GM18951 (cell line): ENCODE measurements around the gene SRRD.

ENCODE experiments used
- POLR2A ChIP-seq: IDR thresholded peaks from 4 replicates; pipeline ENCODE4 v1.6.1; 2011; ENCODE audit warnings: mild to moderate bottlenecking; ENCODE audit not compliant: insufficient read length, insufficient read depth; ENCODE audit errors: extremely low read depth
- in situ Hi-C: fragments of 300-500 bp; cut with MboI; formaldehyde crosslinking; loops from one replicate; pipeline ENCODE4 v1.12.0; 2022; ENCODE audit warnings: low sequenced_read_pairs, mixed read lengths, inconsistent platforms; ENCODE audit not compliant: unreplicated experiment

The SRRD gene

DNA sequence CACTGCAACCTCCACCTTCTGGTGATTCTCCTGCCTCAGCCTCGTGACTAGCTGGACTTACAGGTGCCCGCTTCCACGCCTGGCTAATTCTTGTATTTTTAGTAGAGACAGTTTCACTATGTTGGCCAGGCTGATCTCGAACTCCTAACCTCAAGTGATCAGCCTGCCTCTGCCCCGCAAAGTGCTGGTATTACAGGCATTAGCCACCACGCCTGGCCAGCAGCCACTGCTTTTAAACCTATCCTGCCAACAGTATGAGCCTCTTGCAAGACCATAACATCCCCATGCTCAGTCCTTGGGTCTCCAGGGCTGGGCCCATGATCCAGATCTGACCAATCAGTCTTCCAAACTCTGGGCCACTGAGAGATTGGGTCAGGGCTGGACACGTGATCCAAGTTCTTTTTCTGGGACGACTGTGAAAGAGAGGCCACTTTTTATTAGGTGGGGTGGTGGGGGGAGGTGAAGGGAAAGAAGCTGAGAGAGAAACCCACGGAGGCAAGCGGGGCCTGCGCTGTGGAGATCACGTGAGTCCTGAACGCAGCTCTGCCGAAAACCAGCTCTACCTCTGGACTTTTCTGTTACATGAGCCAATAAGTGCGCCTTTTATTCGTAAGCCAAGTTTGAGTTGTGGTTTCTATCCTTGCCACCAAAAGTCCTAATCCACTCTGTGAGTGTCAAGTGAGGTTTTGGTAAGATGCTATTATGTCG is 36.7 kb upstream of the SRRD start:
- in situ Hi-C loops = no loop called here
- no peak for TF ChIP-seq POLR2A

DNA sequence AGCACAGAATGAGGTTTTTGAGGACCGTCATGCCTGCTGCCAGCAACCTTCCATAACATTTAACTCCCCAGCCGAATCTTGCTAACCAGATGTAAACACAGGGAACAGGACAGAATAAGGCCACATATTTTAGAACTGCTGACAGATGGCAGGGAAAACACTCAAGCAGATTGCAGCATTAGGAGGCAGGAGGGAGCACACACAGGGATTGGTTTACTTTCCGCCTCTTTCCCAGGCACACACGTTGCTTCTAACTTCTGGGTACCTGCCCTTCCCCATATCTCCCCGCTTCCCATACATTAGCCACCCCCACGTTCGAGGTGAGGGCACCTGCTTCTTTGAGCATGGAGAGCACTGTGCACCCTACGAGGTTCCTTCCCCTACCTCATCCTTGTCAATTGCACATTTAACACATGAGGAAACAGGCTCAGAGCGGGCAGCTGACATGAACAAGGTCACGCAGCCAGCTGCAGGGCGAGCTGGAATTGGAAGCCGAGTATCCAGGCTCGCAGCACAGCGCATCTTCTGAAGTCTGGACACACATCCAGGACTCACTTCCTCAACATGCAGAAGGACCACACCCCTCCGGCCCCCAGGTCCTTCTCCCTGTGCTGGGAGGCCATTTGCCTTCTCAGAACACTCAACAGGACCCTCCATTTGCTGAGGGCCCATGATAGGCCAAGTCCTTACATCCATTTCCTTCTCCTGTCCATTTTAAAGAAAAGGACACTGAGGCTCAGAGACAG is 35.9 kb upstream of the SRRD start:
- no peak for TF ChIP-seq POLR2A
- in situ Hi-C loops = no loop called here

DNA sequence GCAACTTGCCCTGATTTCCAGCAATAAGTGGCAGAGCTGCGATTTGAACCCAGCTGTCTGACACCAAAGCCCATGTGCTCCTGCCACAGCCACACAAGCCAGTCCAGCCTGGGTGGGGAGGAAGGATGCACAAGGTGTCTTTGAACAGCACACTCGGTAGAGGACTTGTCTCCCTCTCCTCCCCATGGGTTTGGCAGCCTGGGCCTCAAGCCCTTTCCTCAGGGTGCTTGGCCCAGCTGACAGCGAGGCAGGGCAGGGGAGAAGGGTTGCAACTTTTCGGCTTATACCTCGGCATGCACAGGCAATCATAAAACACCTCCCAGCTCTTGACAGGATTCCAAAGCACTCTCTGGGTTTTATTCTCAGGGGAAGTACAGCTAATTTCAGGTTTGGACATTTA is 35.3 kb upstream of the SRRD start:
- TF ChIP-seq POLR2A = no peak

DNA sequence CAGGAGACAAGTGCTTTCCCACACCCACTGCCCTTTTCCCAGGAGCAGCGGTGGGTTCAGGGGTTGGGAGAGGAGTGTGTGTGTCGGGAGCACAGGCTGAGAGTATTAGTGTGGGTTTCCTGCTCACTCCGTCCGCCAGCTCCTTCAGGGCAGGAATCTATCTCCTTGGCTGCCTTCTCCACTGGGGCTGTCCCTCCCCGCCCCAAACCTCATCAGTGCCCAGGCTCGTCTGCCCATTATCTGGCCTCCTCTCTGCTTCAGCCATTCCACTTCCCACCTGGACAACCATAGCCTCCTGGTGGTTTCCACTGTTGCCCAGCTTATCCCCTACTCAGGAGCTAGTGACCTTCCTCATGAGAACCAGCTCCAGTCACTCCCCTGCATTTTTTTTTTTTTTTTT is 34.7 kb upstream of the SRRD start:
- no peak for TF ChIP-seq POLR2A
- in situ Hi-C loops = no loop called here

More for the DNA sequence above, 35.3 kb upstream of the SRRD start:
- in situ Hi-C loops = no loop called here

DNA sequence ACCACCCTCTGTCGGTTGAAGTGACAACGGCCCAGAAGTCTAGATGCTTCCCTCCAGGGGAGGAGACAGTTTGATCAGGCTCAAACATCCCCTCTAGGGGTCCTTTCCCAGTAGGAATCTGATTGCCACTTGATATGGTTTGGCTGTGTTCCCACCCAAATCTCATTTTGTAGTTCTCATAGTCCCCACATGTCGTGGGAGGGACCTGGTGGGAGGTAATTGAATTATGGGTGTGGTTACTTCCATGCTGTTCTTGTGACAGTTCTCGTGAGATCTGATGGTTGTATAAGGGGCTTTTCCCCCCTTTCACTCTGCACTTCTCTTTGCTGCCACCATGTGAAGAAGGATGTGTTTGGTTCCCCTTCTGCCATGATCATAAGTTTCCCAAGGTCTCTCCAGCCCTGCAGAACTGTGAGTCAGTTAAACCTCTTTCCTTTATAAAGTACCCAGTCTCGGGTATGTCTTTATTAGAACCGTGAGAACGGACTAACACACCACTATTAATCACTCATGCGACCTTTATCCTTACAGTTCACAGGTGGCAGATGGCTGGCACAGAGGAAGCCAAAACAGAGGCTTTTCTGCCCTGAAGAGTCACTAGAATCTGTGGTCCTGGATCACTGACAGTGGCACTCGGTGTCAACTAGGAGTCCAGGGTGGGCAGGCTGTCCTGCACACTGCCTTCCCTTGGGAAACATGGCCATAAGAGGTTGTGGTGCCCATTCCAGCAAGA is 33.1 kb upstream of the SRRD start:
- no peak for TF ChIP-seq POLR2A
- in situ Hi-C loops = loop anchor here (25.0 kb wide), 1 partner anchor 88 kb away; no protein-coding TSS in a partner anchor

DNA sequence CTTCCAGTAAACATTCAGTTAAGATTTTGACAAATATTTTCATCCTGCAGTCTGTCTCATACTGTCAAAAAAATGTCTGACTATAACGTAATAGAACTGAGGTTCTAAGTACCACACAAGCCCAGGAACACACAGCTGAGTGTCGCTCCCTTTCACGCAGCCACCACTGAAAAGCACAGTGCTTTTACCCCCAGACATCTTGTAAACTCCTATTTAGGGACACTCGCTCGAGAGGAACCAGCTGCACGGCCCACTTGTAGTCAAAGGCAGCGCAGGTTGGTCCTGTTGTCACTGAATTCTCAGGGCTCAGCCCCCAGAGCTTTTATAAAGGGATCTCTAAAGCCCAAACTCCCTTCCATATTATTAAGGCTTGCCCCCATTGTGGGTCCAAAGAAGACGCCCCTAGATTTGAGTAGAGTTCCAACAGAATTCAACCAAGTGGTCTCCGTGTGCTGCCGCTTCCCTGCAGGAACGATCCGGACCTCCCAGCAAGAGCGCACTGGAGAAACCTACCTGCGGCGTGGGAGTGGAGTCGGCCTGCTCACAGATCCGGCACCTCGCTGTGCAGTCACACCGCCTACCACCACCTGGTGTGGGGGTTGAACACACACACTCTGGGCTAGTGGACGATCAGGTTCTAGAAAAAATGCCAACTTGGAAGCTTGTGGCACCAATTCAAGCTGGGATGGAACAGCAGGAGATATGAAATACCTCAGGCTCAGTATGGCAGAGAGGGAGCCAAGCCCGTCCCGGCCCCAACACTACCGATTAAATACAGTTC is 31.3 kb upstream of the SRRD start:
- in situ Hi-C loops = loop anchor here (25.0 kb wide), 1 partner anchor 90 kb away; no protein-coding TSS in a partner anchor
- no peak for TF ChIP-seq POLR2A

DNA sequence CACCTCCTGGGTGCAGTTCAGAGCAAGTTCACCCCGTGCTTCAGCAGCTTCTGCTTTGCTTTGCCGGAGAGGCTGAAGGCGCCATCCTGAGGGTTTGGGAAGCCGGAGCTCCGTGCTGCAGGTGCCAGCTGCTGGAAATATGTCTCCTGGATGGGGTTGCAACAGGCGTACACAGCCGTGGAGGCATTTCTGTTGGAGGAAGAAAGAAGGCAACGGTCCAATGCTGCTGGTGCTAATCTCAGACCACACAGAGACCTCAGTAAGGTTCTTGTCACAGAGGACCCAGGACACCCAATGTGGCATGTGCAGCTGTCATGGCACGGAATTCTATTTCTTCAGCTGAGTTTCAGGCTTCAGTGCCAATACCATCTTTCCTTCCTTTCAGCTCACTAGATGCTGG is 30.5 kb upstream of the SRRD start:
- no peak for TF ChIP-seq POLR2A
- in situ Hi-C loops = loop anchor here (25.0 kb wide), 1 partner anchor 91 kb away; no protein-coding TSS in a partner anchor

DNA sequence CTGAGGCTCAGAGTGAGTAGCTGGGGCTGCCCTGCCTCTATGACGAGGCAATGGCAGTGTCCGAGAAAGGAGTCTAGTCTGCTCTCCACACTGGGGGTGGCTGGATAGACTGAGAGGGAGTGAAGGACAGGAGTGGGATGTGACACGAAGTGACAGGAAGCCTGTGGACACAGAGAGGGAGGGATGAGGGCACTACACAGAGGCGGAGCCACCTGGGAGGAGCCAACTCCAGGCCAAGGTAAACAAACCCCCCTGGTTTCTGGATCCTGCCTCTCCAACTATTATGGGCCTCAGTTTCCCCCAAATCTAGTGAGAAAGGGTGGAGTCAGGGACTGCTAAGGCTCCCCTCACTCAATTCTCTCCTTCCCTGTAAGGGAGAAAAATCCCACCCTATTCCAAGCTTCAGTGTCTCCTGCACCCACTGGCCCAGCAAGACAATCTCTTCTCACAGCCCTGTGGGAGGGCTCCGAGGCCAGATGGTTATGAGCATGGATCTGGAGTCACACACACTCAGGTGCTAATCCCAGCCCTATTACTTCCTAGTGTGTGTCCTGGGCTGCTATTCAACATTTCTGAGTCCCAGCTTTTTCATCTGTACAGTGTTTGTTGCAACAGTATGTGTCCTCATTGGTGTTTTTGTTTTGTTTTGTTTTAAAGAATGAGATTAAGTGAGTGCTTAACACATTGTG is 29.7 kb upstream of the SRRD start:
- in situ Hi-C loops = loop anchor here (25.0 kb wide), 1 partner anchor 92 kb away; no protein-coding TSS in a partner anchor
- TF ChIP-seq POLR2A = no peak

DNA sequence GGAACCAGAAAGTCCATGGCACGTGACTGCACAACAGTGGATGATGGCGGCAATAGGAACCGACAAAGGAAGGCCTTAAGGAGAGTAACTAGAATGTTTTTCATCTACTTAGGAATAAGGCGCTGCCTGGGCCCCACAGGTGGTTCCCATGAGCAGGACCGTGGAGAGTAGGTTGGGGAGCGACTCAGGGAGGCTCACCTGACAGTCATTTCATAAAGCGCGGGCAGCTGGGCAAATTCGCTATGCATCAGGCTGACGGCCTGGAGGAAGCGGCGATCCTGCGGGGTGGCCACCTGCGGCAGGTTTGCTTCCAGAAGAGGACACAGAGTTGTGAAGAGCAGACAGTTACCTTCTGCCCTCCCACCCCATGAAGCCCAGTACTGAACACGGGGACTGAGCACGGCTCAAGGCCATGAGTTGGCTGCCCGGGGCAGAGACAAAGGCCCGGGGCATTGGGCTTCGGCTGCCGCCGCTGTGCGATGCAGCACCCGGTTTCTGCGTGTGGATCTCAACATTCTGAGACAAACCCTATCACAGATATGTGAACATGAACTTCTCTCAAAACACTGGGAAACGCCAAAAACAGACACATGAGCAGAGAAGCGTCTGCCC is 25.9 kb upstream of the SRRD start:
- no peak for TF ChIP-seq POLR2A
- in situ Hi-C loops = loop anchor here (5.0 to 25.0 kb wide), 2 partner anchors 55 to 95 kb away; no protein-coding TSS in a partner anchor

DNA sequence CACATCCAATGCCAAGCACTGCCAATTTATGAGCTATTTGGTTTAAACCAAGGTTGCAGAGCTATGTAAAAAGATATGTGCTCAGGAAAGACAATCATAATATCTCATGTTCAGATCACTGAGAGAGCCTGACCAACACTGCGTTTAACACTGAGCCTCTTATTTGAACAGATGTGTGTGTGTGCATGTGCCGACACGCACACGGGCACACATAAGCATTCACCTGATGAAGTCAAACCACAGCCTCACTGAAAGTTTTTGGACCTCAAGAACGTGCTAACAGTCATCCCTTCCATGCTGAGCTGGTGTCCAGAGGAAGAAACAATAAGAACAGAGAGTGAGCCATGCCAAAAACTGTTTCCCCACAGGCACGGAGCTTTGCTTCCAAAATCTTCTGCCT is 23.5 kb upstream of the SRRD start:
- TF ChIP-seq POLR2A = no peak
- in situ Hi-C loops = loop anchor here (25.0 kb wide), 1 partner anchor 98 kb away; no protein-coding TSS in a partner anchor

DNA sequence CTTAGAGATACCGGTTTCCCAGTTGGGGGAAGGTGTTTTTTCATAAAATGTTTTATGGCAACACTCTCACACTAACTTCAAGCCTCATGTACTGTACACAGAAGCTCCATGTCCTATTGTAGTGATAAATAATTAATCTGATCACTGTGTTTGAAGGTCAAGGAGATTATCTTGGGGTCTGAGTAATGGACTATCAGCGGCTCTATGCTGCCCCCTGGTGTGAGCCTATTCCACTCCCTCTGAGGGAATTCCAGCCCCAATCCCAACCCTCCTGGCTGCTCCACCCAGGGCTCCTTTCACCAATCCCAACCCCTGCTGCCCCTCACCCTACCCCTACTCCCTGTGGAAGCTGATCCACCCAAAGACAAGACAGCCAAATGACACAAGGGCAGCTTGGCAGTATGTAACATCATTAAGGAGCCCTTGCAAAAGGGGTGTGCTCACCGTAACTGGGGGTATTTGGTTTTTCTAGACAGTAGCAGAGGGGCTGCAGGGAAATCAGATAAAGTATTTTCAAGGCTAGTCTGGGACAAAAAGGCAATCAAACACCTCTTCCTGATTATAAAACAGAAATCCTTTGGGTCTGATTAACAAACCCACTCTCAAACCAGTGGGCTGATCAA is 22.4 kb upstream of the SRRD start:
- no peak for TF ChIP-seq POLR2A
- in situ Hi-C loops = loop anchor here (25.0 kb wide), 1 partner anchor 99 kb away; no protein-coding TSS in a partner anchor
